HepG2 (cell line): Measurements from ENCODE around the gene DLG2. TPM values are rescaled to one million over a fixed set of nuclear protein-coding genes. Genes with fewer than 3 reads are reported as not detected.

ENCODE experiments used
- AFF4 ChIP-seq: sonication (generic); formaldehyde crosslinking; IDR thresholded peaks from 2 replicates; pipeline ENCODE4 v1.4.0; 2020; ENCODE audit warnings: missing genetic modification reagents
- GFI1 ChIP-seq: sonication (generic); formaldehyde crosslinking; IDR thresholded peaks from 2 replicates; pipeline ENCODE4 v1.5.0; 2020; ENCODE audit warnings: missing genetic modification reagents, mild to moderate bottlenecking, borderline replicate concordance
- HDAC6 ChIP-seq: fragments of 200-600 bp; sonication (generic); IDR thresholded peaks from 2 replicates; pipeline ENCODE4 v1.7.0; 2017; ENCODE audit warnings: mild to moderate bottlenecking, antibody characterized with exemption, low read length, low read depth
- KLF15 ChIP-seq: sonication (generic); formaldehyde crosslinking; IDR thresholded peaks from 2 replicates; pipeline ENCODE4 v1.8.1; 2023; ENCODE audit warnings: borderline replicate concordance, mild to moderate bottlenecking, inconsistent platforms, missing genetic modification reagents, mixed read lengths
- NR0B2 ChIP-seq: sonication (generic); formaldehyde crosslinking; IDR thresholded peaks from 2 replicates; pipeline ENCODE4 v1.4.0; 2020; ENCODE audit warnings: mild to moderate bottlenecking, missing genetic modification reagents
- PCBP1 ChIP-seq: fragments of 200-400 bp; formaldehyde crosslinking; IDR thresholded peaks from 2 replicates; pipeline ENCODE4 v1.6.1; 2017; ENCODE audit warnings: mild to moderate bottlenecking, low read depth, low read length, borderline replicate concordance
- TARDBP ChIP-seq: sonication (generic); formaldehyde crosslinking; IDR thresholded peaks from 2 replicates; pipeline ENCODE4 v1.8.0; 2022; ENCODE audit warnings: mild to moderate bottlenecking, missing genetic modification reagents
- ZMYM3 ChIP-seq: sonication (generic); formaldehyde crosslinking; IDR thresholded peaks from 2 replicates; pipeline ENCODE4 v1.5.1; 2020; ENCODE audit warnings: mild to moderate bottlenecking, missing genetic modification reagents
- ZNF234 ChIP-seq: sonication (generic); formaldehyde crosslinking; conservative IDR thresholded peaks from 2 replicates; pipeline ENCODE4 v1.5.1; 2020; ENCODE audit warnings: mild to moderate bottlenecking, missing genetic modification reagents
- ZNF513 ChIP-seq: sonication (generic); formaldehyde crosslinking; conservative IDR thresholded peaks from 2 replicates; pipeline ENCODE4 v1.5.0; 2020; ENCODE audit warnings: missing genetic modification reagents
- ZNF577 ChIP-seq: sonication (generic); formaldehyde crosslinking; IDR thresholded peaks from 2 replicates; pipeline ENCODE4 v1.4.0; 2020; ENCODE audit warnings: mild to moderate bottlenecking, low read depth, missing genetic modification reagents, borderline replicate concordance
- ZNF609 ChIP-seq: sonication (generic); formaldehyde crosslinking; IDR thresholded peaks from 2 replicates; pipeline ENCODE4 v1.4.0; 2020; ENCODE audit warnings: mild to moderate bottlenecking, missing genetic modification reagents, borderline replicate concordance
- ZNF639 ChIP-seq: conservative IDR thresholded peaks from 2 replicates; pipeline ENCODE4 v1.6.1; 2018; ENCODE audit warnings: missing genetic modification reagents
- polyA plus RNA-seq, 8 experiments: library from polyadenylated mRNA; depleted of rRNA in 3 of 8; stranded (reverse) in 7 of 8; unstranded in 1 of 8; fragments of >200 nt; fragmentation: Illumina TruSeq in 4 of 8; extraction: Trizol in 4 of 8; gene quantifications; 2 replicates each; pipeline versions ENCODE4 v1.2.1 to v1.2.3, GENCODE V29; 2011 to 2016; ENCODE audit warnings: low read depth in 4 of 8, missing spikeins in 1 of 8, mixed read lengths in 1 of 8; ENCODE audit not compliant: insufficient read depth in 1 of 8
- total RNA-seq, 5 experiments: library from RNA; depleted of rRNA; stranded (reverse); fragments of >200 nt; fragmentation: Illumina TruSeq; extraction: Trizol; gene quantifications; 2 replicates each; pipeline ENCODE4 v1.2.3, GENCODE V29; 2016; ENCODE audit warnings: low read depth in 1 of 5

Gene DLG2
- total and polyA plus RNA-seq, 2 of the 13 experiments (the other 11 are each of a cell fraction or from before 2014, with no cell fraction given) = 0.46 to 1.0 TPM

GRCh38 chr11:83676056-83676601 is 1951.0 kb downstream of the DLG2 start (continued):
- TF ChIP-seq ZNF513 (CRISPR knock-in tag) (no peak), GFI1 (CRISPR knock-in tag) (no peak), ZNF609 (CRISPR knock-in tag) (no peak), TARDBP (CRISPR knock-in tag) (no peak), AFF4 (no peak), ZNF577 (CRISPR knock-in tag) (no peak), ZMYM3 (CRISPR knock-in tag) (no peak), PCBP1 (no peak), ZNF234 (CRISPR knock-in tag) (no peak), HDAC6 (no peak), NR0B2 (CRISPR knock-in tag) (no peak), ZNF639 (CRISPR knock-in tag) (no peak), KLF15 (CRISPR knock-in tag) (no peak)
